Measurements from ENCODE around the gene TBPL1.

DNA sequence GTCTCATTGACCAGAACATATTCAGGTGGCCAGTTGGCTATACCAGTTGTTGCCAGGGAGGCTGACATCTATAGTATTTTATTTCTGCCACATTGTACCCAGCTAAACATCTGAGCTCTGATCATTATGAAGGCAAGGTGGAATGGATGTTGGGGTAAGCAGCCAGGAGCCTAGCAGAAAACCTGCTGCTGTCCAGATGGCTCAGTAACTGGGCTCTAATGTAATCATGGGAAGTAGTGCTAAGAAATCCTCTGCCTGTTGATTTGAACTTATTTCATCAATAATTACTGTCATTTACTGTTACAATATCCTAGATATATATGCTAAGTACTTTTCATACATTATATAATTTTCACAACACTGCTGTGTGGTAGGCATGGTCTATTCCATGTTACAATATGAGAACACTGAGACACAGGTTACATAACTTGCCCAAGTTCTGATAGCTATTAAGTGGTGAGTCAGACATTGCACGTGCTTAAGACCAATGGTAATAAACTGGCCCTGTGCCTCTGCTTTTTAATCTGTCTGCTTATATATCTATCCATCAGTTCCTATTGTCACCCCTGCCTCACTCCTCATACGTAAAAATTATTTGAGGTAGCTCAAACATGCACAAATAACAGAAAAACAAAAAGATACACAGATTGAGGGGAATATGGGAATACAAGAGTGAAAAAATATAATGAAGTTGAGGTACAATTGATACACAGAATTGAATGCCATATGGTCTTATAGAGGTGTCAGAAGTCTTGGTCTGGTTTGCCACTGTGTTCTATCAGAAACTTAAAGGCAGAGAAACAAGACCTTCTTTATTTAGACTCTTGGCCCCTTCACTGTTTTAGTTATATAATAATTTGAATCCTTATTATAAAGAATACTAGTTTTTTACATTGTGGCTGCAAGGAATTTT is 25.2 kb downstream of the TBPL1 start:
- TF ChIP-seq CTCF (optimal IDR thresholded peaks at IDR 0.05 in 1 of 3, IDR thresholded peaks at IDR 0.05 in 1 of 3, conservative IDR thresholded peaks at IDR 0.05 in 1 of 3; ENCODE audit: extremely low read depth in 1 of 3, insufficient read depth in 2 of 3, low read length in 3 of 3) (no peak), EZH2 (IDR thresholded peaks at IDR 0.05; ENCODE audit: low read length) (no peak)
